Mucosa of rectum (tissue), 2 donors: ENCODE results near the gene TAX1BP1.

Source experiments
- H3K27ac ChIP-seq, 2 donors: one replicate each; pipeline ENCODE4 v1.7.0; 2013; ENCODE audit warnings: inconsistent platforms in 2 of 2, low read depth in 2 of 2, low read length in 2 of 2
- H3K27me3 ChIP-seq, 2 donors: one replicate each; pipeline ENCODE4 v1.7.0; 2013; ENCODE audit warnings: low read length in 2 of 2; ENCODE audit not compliant: control insufficient read depth in 2 of 2, insufficient read depth in 2 of 2
- H3K36me3 ChIP-seq, 2 donors: one replicate each; pipeline ENCODE4 v1.7.0; 2013; ENCODE audit warnings: low read length in 2 of 2; ENCODE audit not compliant: control insufficient read depth in 2 of 2, insufficient read depth in 2 of 2
- H3K4me1 ChIP-seq, 2 donors: one replicate each; pipeline ENCODE4 v1.7.0; 2013; ENCODE audit warnings: low read length in 2 of 2, mild to moderate bottlenecking in 1 of 2; ENCODE audit not compliant: control insufficient read depth in 2 of 2, insufficient read depth in 2 of 2
- H3K4me3 ChIP-seq, 2 donors: one replicate each; pipeline ENCODE4 v1.7.0; 2013; ENCODE audit warnings: low read length in 2 of 2
- H3K9ac ChIP-seq, 2 donors: one replicate each; pipeline ENCODE4 v1.7.0; 2013; ENCODE audit warnings: low read length in 2 of 2, low read depth in 1 of 2, mild to moderate bottlenecking in 1 of 2
- H3K9me3 ChIP-seq, 2 donors: one replicate each; pipeline ENCODE4 v1.7.0; 2013; ENCODE audit warnings: low read length in 2 of 2; ENCODE audit not compliant: control insufficient read depth in 2 of 2
- donor health status: healthy.
- donor health status: Normal muscosa, but diverticular disease.

Gene TAX1BP1

DNA sequence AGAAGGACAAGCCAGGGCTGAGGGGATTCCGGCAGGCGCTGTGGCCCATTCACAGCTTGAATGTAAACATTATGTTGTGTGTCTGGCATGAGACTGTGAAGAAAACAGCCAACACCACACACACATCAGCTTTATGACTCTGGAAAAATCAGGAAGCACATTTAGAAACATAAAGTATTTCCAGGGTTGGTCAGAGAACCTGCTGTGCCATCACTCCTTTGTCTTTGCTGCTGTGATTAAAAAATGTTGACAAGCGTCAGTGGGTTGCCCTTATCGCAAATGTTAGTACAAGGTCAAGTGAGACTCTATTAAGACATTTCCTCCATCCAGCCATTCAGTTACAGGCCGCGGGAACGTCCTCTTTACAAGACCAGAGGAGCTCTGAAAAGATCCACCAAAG lies 95.4 kb downstream of the TAX1BP1 start:
- Histone ChIP-seq H3K9me3 (no peaks in the 10 kb centered on the region), H3K9ac (no peak overlapping the region), H3K27me3 (no peaks in the 10 kb centered on the region), H3K36me3 (peaks cover 6 to 13% of the 10 kb centered on the region in 2 donors), H3K4me3 (no peak overlapping the region), H3K4me1 (no peaks in the 10 kb centered on the region), H3K27ac (no peak overlapping the region)

GRCh38 chr7:27836536-27836935 lies 96.6 kb downstream of the TAX1BP1 start:
- Histone ChIP-seq H3K4me3 (no peak overlapping the region), H3K9ac (no peak overlapping the region), H3K9me3 (no peaks in the 10 kb centered on the region), H3K36me3 (peaks cover 4 to 13% of the 10 kb centered on the region in 2 donors), H3K27ac (no peak overlapping the region), H3K4me1 (no peaks in the 10 kb centered on the region), H3K27me3 (no peaks in the 10 kb centered on the region)

DNA sequence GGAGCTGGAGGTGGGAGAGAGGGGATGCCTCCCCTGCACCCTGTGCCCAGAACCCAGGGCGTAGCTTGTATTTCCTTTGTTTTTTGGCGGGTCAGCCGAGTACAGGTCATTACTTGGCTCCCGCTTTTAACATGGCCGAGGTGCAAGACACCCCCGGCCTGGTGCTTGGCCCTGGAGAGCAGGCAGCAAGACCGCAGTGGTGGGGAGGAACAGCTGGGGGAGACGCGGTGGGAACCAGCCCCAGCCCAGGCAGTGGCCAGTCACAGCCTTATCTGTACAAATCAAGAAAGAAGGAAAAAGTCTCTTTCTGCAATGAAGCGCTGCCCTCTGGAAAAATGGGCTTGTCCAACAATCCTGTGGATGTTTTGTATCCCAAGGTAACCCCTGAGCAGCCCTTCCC lies 99.1 kb downstream of the TAX1BP1 start:
- Histone ChIP-seq H3K4me1 (no peaks in the 10 kb centered on the region), H3K9me3 (no peaks in the 10 kb centered on the region), H3K27ac (no peak overlapping the region), H3K4me3 (no peak overlapping the region), H3K36me3 (no peaks in the 10 kb centered on the region), H3K9ac (no peak overlapping the region), H3K27me3 (no peaks in the 10 kb centered on the region)

- Histone ChIP-seq H3K27ac (no peak overlapping the region), H3K9me3 (no peaks in the 10 kb centered on the region), H3K27me3 (no peaks in the 10 kb centered on the region), H3K4me1 (no peaks in the 10 kb centered on the region), H3K36me3 (no peaks in the 10 kb centered on the region), H3K4me3 (no peak overlapping the region), H3K9ac (no peak overlapping the region)
Observed at GRCh38 chr7:27840313-27840712, 100.4 kb downstream of the TAX1BP1 start.

- Histone ChIP-seq H3K27me3 (no peaks in the 10 kb centered on the region), H3K9ac (no peak overlapping the region), H3K4me3 (no peak overlapping the region), H3K4me1 (no peaks in the 10 kb centered on the region), H3K36me3 (no peaks in the 10 kb centered on the region), H3K9me3 (no peaks in the 10 kb centered on the region), H3K27ac (no peak overlapping the region)
Observed at GRCh38 chr7:27840760-27841364, 100.9 kb downstream of the TAX1BP1 start.

- H3K27ac ChIP-seq: no peak overlapping the region
Observed at GRCh38 chr7:27842094-27842692, 102.2 kb downstream of the TAX1BP1 start.

GRCh38 chr7:27842851-27843250 lies 102.9 kb downstream of the TAX1BP1 start:
- no peak overlapping the region for H3K27ac ChIP-seq
- no peaks in the 10 kb centered on the region for H3K9me3 ChIP-seq
- no peaks in the 10 kb centered on the region for H3K4me1 ChIP-seq
- no peak overlapping the region for H3K9ac ChIP-seq
- no peak overlapping the region for H3K4me3 ChIP-seq
- H3K27me3 ChIP-seq: no peaks in the 10 kb centered on the region
- H3K36me3 ChIP-seq: no peaks in the 10 kb centered on the region

More at GRCh38 chr7:27842094-27842692, 102.2 kb downstream of the TAX1BP1 start:
- Histone ChIP-seq H3K9me3 (no peaks in the 10 kb centered on the region), H3K4me1 (no peaks in the 10 kb centered on the region), H3K9ac (no peak overlapping the region), H3K27me3 (no peaks in the 10 kb centered on the region), H3K36me3 (no peaks in the 10 kb centered on the region), H3K4me3 (no peak overlapping the region)

- Histone ChIP-seq H3K4me1 (no peaks in the 10 kb centered on the region), H3K27ac (no peak overlapping the region), H3K9me3 (no peaks in the 10 kb centered on the region), H3K4me3 (no peak overlapping the region), H3K9ac (no peak overlapping the region), H3K27me3 (no peaks in the 10 kb centered on the region), H3K36me3 (no peaks in the 10 kb centered on the region)
Observed at GRCh38 chr7:27843584-27844305, 103.8 kb downstream of the TAX1BP1 start.

DNA sequence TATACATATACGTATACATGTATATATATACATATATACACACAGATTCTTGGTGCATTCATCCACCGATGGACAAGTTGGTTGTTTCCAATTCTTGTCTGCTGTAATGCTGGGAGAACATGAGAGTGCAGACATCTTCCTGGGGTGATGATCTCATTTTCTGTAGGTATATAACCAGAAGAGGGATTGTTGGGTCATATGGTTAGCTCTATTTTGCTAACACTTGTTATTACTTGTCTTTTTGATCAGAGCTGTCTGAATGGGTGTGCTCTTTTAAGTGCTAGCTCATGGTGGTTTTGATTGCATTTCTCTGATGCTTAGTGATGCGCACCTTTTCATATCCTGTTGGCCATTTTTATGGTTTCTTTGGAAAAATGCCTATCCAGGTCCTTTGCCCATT lies 106.4 kb downstream of the TAX1BP1 start:
- Histone ChIP-seq H3K36me3 (no peaks in the 10 kb centered on the region), H3K27ac (no peak overlapping the region), H3K9me3 (no peaks in the 10 kb centered on the region), H3K4me3 (no peak overlapping the region), H3K27me3 (no peaks in the 10 kb centered on the region), H3K9ac (no peak overlapping the region), H3K4me1 (no peaks in the 10 kb centered on the region)

- no peaks in the 10 kb centered on the region for H3K27me3 ChIP-seq
- H3K4me1 ChIP-seq: no peaks in the 10 kb centered on the region
- no peak overlapping the region for H3K27ac ChIP-seq
- H3K9me3 ChIP-seq: no peaks in the 10 kb centered on the region
- no peaks in the 10 kb centered on the region for H3K36me3 ChIP-seq
- H3K9ac ChIP-seq: no peak overlapping the region
- no peak overlapping the region for H3K4me3 ChIP-seq
Observed at GRCh38 chr7:27850531-27850930, 110.6 kb downstream of the TAX1BP1 start.
